OCI-LY3 (cell line): Measurements from ENCODE around the gene FGD6.

Experiments used
- H2AFZ ChIP-seq: fragments of 200-600, 300-600 bp; shearing (Covaris generic); 2 replicates; pipeline ENCODE4 v1.6.0; 2014; ENCODE audit warnings: antibody characterized with exemption, low read depth, low read length
- H3K27ac ChIP-seq: fragments of 200-600, 300-600 bp; sonication (generic); 2 replicates; pipeline ENCODE4 v1.5.1; 2014; ENCODE audit warnings: mild to moderate bottlenecking, low read length, moderate library complexity, mixed read lengths
- H3K27me3 ChIP-seq: fragments of 200-600, 300-600 bp; sonication (generic); 2 replicates; pipeline ENCODE4 v1.6.1; 2014; ENCODE audit warnings: low read depth, low read length, mixed read lengths
- H3K36me3 ChIP-seq: fragments of 200-600, 300-600 bp; sonication (generic); replicated peaks from 2 replicates; pipeline ENCODE3; 2014; ENCODE audit warnings: low read depth, low read length, mixed read lengths
- H3K4me1 ChIP-seq: fragments of 300-600, 200-600 bp; sonication (generic); 2 replicates; pipeline ENCODE4 v1.6.1; 2014; ENCODE audit warnings: low read length, mixed read lengths
- H3K4me2 ChIP-seq: fragments of 200-600, 300-600 bp; sonication (generic); 2 replicates; pipeline ENCODE4 v1.6.1; 2014; ENCODE audit warnings: low read length, mixed read lengths
- H3K4me3 ChIP-seq: fragments of 300-600, 200-600 bp; sonication (generic); 2 replicates; pipeline ENCODE4 v1.5.1; 2014; ENCODE audit warnings: antibody characterized with exemption, mild to moderate bottlenecking, low read length, moderate library complexity
- H3K79me2 ChIP-seq: fragments of 300-600, 200-600 bp; shearing (Covaris generic); 2 replicates; pipeline ENCODE4 v1.6.1; 2014; ENCODE audit warnings: mild to moderate bottlenecking, low read length, mixed read lengths
- H3K9ac ChIP-seq: fragments of 300-600, 200-600 bp; shearing (Covaris generic); 2 replicates; pipeline ENCODE4 v1.6.0; 2014; ENCODE audit warnings: mild to moderate bottlenecking, low read length, moderate library complexity
- H3K9me3 ChIP-seq: fragments of 200-600, 300-600 bp; shearing (Covaris generic); 2 replicates; pipeline ENCODE4 v1.6.1; 2014; ENCODE audit warnings: low read length, mixed read lengths; ENCODE audit not compliant: insufficient read depth
- H4K20me1 ChIP-seq: fragments of 200-600, 300-600 bp; sonication (generic); 2 replicates; pipeline ENCODE4 v1.6.1; 2016; ENCODE audit warnings: low read length, mixed read lengths; ENCODE audit not compliant: insufficient read depth
- CTCF ChIP-seq: fragments of 200-600, 300-600 bp; sonication (generic); IDR thresholded peaks from 2 replicates; pipeline ENCODE4 v1.5.1; 2014; ENCODE audit warnings: antibody characterized with exemption, low read length, low read depth
- EZH2phosphoT487 ChIP-seq: fragments of 200-600 bp; shearing (Covaris generic); IDR thresholded peaks from 2 replicates; pipeline ENCODE4 v1.6.1; 2018; ENCODE audit warnings: antibody characterized with exemption, mixed run types, low read depth

Gene FGD6

GRCh38 chr12:95257541-95257940 is 40.3 kb upstream of the FGD6 start:
- Histone ChIP-seq H3K79me2 (no peaks in the 10 kb centered on the region), H3K27ac (no peak overlapping the region), H2AFZ (no peak overlapping the region), H3K4me3 (no peak overlapping the region), H3K4me1 (no peaks in the 10 kb centered on the region), H4K20me1 (no peaks in the 10 kb centered on the region), H3K4me2 (no peak overlapping the region), H3K9me3 (no peaks in the 10 kb centered on the region), H3K9ac (no peak overlapping the region), H3K36me3 (peaks cover 9% of the 10 kb centered on the region), H3K27me3 (no peaks in the 10 kb centered on the region)
- no peak for TF ChIP-seq EZH2phosphoT487
- TF ChIP-seq CTCF = no peak

DNA sequence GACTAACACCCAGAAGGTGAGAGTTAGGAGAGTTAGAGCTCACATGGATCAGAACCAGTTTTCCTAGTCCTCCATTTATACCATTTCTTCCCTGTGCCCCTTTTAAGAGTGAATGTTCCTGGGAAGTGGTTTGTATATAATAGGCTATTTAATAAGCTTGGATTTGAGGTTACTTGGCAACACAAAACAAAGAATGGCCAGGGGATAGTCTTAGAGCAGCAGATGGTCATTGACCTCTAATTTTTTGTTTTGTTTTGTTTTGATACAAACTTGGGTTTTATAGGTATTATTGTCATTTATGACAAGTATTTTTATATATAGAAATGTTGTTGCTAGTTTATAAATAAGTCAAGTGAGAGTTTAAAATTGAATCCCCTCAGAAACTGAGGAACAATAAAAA is 36.1 kb upstream of the FGD6 start:
- no peak for TF ChIP-seq CTCF
- TF ChIP-seq EZH2phosphoT487 = no peak
- no peak overlapping the region for H3K4me2 ChIP-seq
- H3K4me1 ChIP-seq = no peaks in the 10 kb centered on the region
- H3K79me2 ChIP-seq = no peaks in the 10 kb centered on the region
- no peak overlapping the region for H3K9ac ChIP-seq
- no peaks in the 10 kb centered on the region for H3K27me3 ChIP-seq
- no peak overlapping the region for H3K27ac ChIP-seq
- no peaks in the 10 kb centered on the region for H3K9me3 ChIP-seq
- H2AFZ ChIP-seq = no peak overlapping the region
- H3K36me3 ChIP-seq = peaks cover 13% of the 10 kb centered on the region
- no peak overlapping the region for H3K4me3 ChIP-seq
- H4K20me1 ChIP-seq = peaks cover 3% of the 10 kb centered on the region; the same call in 1 of the 2 replicates

GRCh38 chr12:95248604-95249360 is 31.5 kb upstream of the FGD6 start:
- TF ChIP-seq CTCF (no peak), EZH2phosphoT487 (no peak)
- H4K20me1 ChIP-seq = peaks cover 3% of the 10 kb centered on the region; the same call in 1 of the 2 replicates

GRCh38 chr12:95248095-95248494 is 30.8 kb upstream of the FGD6 start:
- H3K79me2 ChIP-seq = no peaks in the 10 kb centered on the region
- no peak for TF ChIP-seq CTCF
- no peaks in the 10 kb centered on the region for H3K4me1 ChIP-seq
- H2AFZ ChIP-seq = no peak overlapping the region
- no peak overlapping the region for H3K4me2 ChIP-seq
- H3K4me3 ChIP-seq = no peak overlapping the region
- peaks cover 8% of the 10 kb centered on the region for H3K36me3 ChIP-seq
- no peak overlapping the region for H3K27ac ChIP-seq
- peaks cover 3% of the 10 kb centered on the region; the same call in 1 of the 2 replicates for H4K20me1 ChIP-seq
- no peak overlapping the region for H3K9ac ChIP-seq
- no peaks in the 10 kb centered on the region for H3K9me3 ChIP-seq
- H3K27me3 ChIP-seq = no peaks in the 10 kb centered on the region

More at GRCh38 chr12:95248604-95249360, 31.5 kb upstream of the FGD6 start:
- Histone ChIP-seq H3K4me3 (no peak overlapping the region), H3K9ac (no peak overlapping the region), H3K79me2 (no peaks in the 10 kb centered on the region), H3K36me3 (peaks cover 9% of the 10 kb centered on the region), H3K9me3 (no peaks in the 10 kb centered on the region), H3K4me2 (no peak overlapping the region), H2AFZ (no peak overlapping the region), H3K27ac (no peak overlapping the region), H3K4me1 (no peaks in the 10 kb centered on the region), H3K27me3 (no peaks in the 10 kb centered on the region)
